Measurements from ENCODE around the gene GRHL1.

GRCh38 chr2:10002109-10002508, 50.6 kb downstream of the GRHL1 start:
- TF ChIP-seq CTCF (tag by site-specific recombination; IDR thresholded peaks at IDR 0.05) (no peak), ZNF274 (IDR thresholded peaks at IDR 0.05; ENCODE audit: low read length) (no peak), ZNF274 (tag by site-specific recombination; IDR thresholded peaks at IDR 0.05; ENCODE audit: borderline replicate concordance) (no peak)
- TF ChIP-seq, protein P1, sequence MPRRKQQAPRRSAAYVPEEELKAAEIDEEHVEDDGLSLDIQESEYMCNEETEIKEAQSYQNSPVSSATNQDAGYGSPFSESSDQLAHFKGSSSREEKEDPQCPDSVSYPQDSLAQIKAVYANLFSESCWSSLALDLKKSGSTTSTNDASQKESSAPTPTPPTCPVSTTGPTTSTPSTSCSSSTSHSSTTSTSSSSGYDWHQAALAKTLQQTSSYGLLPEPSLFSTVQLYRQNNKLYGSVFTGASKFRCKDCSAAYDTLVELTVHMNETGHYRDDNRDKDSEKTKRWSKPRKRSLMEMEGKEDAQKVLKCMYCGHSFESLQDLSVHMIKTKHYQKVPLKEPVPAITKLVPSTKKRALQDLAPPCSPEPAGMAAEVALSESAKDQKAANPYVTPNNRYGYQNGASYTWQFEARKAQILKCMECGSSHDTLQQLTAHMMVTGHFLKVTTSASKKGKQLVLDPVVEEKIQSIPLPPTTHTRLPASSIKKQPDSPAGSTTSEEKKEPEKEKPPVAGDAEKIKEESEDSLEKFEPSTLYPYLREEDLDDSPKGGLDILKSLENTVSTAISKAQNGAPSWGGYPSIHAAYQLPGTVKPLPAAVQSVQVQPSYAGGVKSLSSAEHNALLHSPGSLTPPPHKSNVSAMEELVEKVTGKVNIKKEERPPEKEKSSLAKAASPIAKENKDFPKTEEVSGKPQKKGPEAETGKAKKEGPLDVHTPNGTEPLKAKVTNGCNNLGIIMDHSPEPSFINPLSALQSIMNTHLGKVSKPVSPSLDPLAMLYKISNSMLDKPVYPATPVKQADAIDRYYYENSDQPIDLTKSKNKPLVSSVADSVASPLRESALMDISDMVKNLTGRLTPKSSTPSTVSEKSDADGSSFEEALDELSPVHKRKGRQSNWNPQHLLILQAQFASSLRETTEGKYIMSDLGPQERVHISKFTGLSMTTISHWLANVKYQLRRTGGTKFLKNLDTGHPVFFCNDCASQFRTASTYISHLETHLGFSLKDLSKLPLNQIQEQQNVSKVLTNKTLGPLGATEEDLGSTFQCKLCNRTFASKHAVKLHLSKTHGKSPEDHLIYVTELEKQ (tag by site-specific recombination; IDR thresholded peaks at IDR 0.05; ENCODE audit: borderline replicate concordance), result no peak
